K562 (cell line): ENCODE results near the gene LAMB2. TPM values are rescaled to one million over a fixed set of nuclear protein-coding genes. Genes with fewer than 3 reads are reported as not detected.

ENCODE experiments used
- HDAC2 ChIP-seq: fragments of 450-650 bp; IDR thresholded peaks from 2 replicates; pipeline ENCODE4 v1.6.1; 2016; ENCODE audit warnings: mild to moderate bottlenecking
- PHF8 ChIP-seq: fragments of 200-600 bp; sonication (generic); IDR thresholded peaks from 2 replicates; pipeline ENCODE4 v1.6.1; 2012; ENCODE audit warnings: mixed run types, mild to moderate bottlenecking, inconsistent platforms, low read length, moderate library complexity, borderline replicate concordance
- RCOR1 ChIP-seq, 2 experiments: IDR thresholded peaks; 2 replicates each; pipeline ENCODE4 v1.6.1; 2012; ENCODE audit warnings: low read depth in 2 of 2, low read length in 2 of 2, borderline replicate concordance in 1 of 2, improper control_type of control experiment in 1 of 2
- TEAD2 ChIP-seq: fragments of 450-650 bp; IDR thresholded peaks from 2 replicates; pipeline ENCODE4 v1.6.1; 2016; ENCODE audit warnings: missing genetic modification characterization, control low read depth, missing compliant biosample characterization
- ZHX1 ChIP-seq: fragments of 150-350 bp; conservative IDR thresholded peaks from 2 replicates; pipeline ENCODE4 v1.6.1; 2014; ENCODE audit warnings: low read length
- polyA plus RNA-seq, 8 experiments: library from polyadenylated mRNA; depleted of rRNA in 4 of 8; stranded (reverse) in 5 of 8; unstranded in 3 of 8; fragments of >200 nt; fragmentation: Nextera tagmentation in 2 of 8; fragmentation: Illumina TruSeq in 1 of 8; extraction: Ambion mirVana in 2 of 8; extraction: Trizol in 1 of 8; gene quantifications; 2 replicates each; pipeline versions ENCODE4 v1.2.1 to v1.2.3, GENCODE V29; 2011 to 2014; ENCODE audit warnings: inconsistent platforms in 1 of 8, missing spikeins in 1 of 8
- total RNA-seq, 7 experiments: library from RNA; depleted of rRNA in 6 of 7; stranded (reverse); fragments of >200 nt in 6 of 7; fragmentation: Illumina TruSeq in 2 of 7; extraction: Trizol in 2 of 7; gene quantifications; 2 replicates each; pipeline versions ENCODE4 v1.2.1 to v1.2.3, GENCODE V29; 2011 to 2021; ENCODE audit warnings: low replicate concordance in 1 of 7
- TF ChIP-seq, protein P1 (sequence below), 2 experiments: fragments of 450-650 bp in 1 of 2; sonication (generic) in 1 of 2; formaldehyde crosslinking in 1 of 2; IDR thresholded peaks; 2 replicates each; pipeline versions ENCODE4 v1.7.1 to v1.9.0; 2016 to 2022; ENCODE audit warnings: inconsistent platforms in 1 of 2, mild to moderate bottlenecking in 1 of 2, missing genetic modification reagents in 1 of 2
- TF ChIP-seq, protein P2 (sequence below): fragments of 450-650 bp; IDR thresholded peaks from 2 replicates; pipeline ENCODE4 v1.6.1; 2018; ENCODE audit not compliant: partially characterized antibody

Gene LAMB2
- total and polyA plus RNA-seq, 9 of the 15 experiments (the other 6 are each of a cell fraction or from before 2014, with no cell fraction given), result 1.4 to 26.0 (median 16.2) TPM

- TF ChIP-seq, protein P1, sequence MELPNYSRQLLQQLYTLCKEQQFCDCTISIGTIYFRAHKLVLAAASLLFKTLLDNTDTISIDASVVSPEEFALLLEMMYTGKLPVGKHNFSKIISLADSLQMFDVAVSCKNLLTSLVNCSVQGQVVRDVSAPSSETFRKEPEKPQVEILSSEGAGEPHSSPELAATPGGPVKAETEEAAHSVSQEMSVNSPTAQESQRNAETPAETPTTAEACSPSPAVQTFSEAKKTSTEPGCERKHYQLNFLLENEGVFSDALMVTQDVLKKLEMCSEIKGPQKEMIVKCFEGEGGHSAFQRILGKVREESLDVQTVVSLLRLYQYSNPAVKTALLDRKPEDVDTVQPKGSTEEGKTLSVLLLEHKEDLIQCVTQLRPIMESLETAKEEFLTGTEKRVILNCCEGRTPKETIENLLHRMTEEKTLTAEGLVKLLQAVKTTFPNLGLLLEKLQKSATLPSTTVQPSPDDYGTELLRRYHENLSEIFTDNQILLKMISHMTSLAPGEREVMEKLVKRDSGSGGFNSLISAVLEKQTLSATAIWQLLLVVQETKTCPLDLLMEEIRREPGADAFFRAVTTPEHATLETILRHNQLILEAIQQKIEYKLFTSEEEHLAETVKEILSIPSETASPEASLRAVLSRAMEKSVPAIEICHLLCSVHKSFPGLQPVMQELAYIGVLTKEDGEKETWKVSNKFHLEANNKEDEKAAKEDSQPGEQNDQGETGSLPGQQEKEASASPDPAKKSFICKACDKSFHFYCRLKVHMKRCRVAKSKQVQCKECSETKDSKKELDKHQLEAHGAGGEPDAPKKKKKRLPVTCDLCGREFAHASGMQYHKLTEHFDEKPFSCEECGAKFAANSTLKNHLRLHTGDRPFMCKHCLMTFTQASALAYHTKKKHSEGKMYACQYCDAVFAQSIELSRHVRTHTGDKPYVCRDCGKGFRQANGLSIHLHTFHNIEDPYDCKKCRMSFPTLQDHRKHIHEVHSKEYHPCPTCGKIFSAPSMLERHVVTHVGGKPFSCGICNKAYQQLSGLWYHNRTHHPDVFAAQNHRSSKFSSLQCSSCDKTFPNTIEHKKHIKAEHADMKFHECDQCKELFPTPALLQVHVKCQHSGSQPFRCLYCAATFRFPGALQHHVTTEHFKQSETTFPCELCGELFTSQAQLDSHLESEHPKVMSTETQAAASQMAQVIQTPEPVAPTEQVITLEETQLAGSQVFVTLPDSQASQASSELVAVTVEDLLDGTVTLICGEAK (IDR thresholded peaks at IDR 0.05), result no peak
- TF ChIP-seq, protein P1 (CRISPR knock-in tag; IDR thresholded peaks at IDR 0.05), result no peak
- TF ChIP-seq TEAD2 (tag), result no peak
- TF ChIP-seq PHF8, result peak; percentile 69; the same call in 1 of the 2 replicates
- TF ChIP-seq, protein P2, sequence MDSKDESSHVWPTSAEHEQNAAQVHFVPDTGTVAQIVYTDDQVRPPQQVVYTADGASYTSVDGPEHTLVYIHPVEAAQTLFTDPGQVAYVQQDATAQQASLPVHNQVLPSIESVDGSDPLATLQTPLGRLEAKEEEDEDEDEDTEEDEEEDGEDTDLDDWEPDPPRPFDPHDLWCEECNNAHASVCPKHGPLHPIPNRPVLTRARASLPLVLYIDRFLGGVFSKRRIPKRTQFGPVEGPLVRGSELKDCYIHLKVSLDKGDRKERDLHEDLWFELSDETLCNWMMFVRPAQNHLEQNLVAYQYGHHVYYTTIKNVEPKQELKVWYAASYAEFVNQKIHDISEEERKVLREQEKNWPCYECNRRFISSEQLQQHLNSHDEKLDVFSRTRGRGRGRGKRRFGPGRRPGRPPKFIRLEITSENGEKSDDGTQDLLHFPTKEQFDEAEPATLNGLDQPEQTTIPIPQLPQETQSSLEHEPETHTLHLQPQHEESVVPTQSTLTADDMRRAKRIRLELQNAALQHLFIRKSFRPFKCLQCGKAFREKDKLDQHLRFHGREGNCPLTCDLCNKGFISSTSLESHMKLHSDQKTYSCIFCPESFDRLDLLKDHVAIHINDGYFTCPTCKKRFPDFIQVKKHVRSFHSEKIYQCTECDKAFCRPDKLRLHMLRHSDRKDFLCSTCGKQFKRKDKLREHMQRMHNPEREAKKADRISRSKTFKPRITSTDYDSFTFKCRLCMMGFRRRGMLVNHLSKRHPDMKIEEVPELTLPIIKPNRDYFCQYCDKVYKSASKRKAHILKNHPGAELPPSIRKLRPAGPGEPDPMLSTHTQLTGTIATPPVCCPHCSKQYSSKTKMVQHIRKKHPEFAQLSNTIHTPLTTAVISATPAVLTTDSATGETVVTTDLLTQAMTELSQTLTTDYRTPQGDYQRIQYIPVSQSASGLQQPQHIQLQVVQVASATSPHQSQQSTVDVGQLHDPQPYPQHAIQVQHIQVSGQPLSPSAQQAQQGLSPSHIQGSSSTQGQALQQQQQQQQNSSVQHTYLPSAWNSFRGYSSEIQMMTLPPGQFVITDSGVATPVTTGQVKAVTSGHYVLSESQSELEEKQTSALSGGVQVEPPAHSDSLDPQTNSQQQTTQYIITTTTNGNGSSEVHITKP, result peak; percentile 76
- TF ChIP-seq RCOR1 (IDR thresholded peaks at IDR 0.05; ENCODE audit: borderline replicate concordance in 1 of 2, low read depth in 2 of 2, low read length in 2 of 2), result 0 out of 4 replicates have a peak, but pooled peaks of 1 of the 2 experiments have one; percentile 10
- no peak for TF ChIP-seq HDAC2
- peak; percentile 100 for TF ChIP-seq ZHX1
Measured at GRCh38 chr3:49093853-49094767, 38.7 kb downstream of the LAMB2 start, which contains the start of gene QRICH1 (continued).
